Keratinocyte (primary cell): Measurements from ENCODE around the gene UBE2QL1. TPM values are rescaled to one million over a fixed set of nuclear protein-coding genes. Genes with fewer than 3 reads are reported as not detected.

Experiments used
- DNase-seq: peaks from one replicate; pipeline ENCODE4 v3.0.0-alpha.2; 2011; ENCODE audit warnings: low read depth, missing footprints, low spot score
- FAIRE-seq: peaks from 2 replicates; lab custom pipeline; 2011; peaks lifted over from hg19 to GRCh38; lab: Jason Lieb, UNC
- H2AFZ ChIP-seq: 2 replicates; pipeline ENCODE4 v1.6.0; 2012; ENCODE audit warnings: low read length, control low read depth, inconsistent platforms; ENCODE audit not compliant: control insufficient read depth
- H3K27ac ChIP-seq: 2 replicates; pipeline ENCODE4 v1.5.1; 2011; ENCODE audit warnings: low read length; ENCODE audit not compliant: control insufficient read depth, insufficient read depth
- H3K27me3 ChIP-seq: 3 replicates; pipeline ENCODE4 v1.6.0; 2011; ENCODE audit warnings: low read length; ENCODE audit not compliant: control insufficient read depth, insufficient read depth; ENCODE audit errors: extremely low read depth
- H3K36me3 ChIP-seq, 2 experiments: 2 replicates in 1 of 2; 3 replicates in 1 of 2; pipeline ENCODE4 v1.5.1; 2011; ENCODE audit warnings: low read length in 2 of 2, mild to moderate bottlenecking in 1 of 2; ENCODE audit not compliant: control insufficient read depth in 2 of 2, insufficient read depth in 2 of 2; ENCODE audit errors: extremely low read depth in 1 of 2
- H3K4me1 ChIP-seq: 3 replicates; pipeline ENCODE4 v1.5.1; 2011; ENCODE audit warnings: low read length; ENCODE audit not compliant: control insufficient read depth, insufficient read depth; ENCODE audit errors: extremely low read depth
- H3K4me2 ChIP-seq: 3 replicates; pipeline ENCODE4 v1.6.0; 2011; ENCODE audit warnings: low read depth, low read length; ENCODE audit not compliant: control insufficient read depth, insufficient read depth; ENCODE audit errors: extremely low read depth
- H3K4me3 ChIP-seq, 3 experiments: fragments of 200-600 bp in 1 of 3; sonication (generic) in 1 of 3; 2 replicates in 2 of 3; 3 replicates in 1 of 3; pipeline ENCODE4 v1.5.1; 2011 to 2016; ENCODE audit warnings: low read length in 3 of 3, mild to moderate bottlenecking in 3 of 3, control low read depth in 2 of 3, inconsistent platforms in 1 of 3, low read depth in 1 of 3, mixed read lengths in 1 of 3, mixed run types in 1 of 3, moderate library complexity in 1 of 3; ENCODE audit not compliant: control insufficient read depth in 2 of 3, insufficient read depth in 2 of 3; ENCODE audit errors: extremely low read depth in 1 of 3
- H3K79me2 ChIP-seq: 2 replicates; pipeline ENCODE4 v1.6.0; 2012; ENCODE audit warnings: low read length; ENCODE audit not compliant: control insufficient read depth, insufficient read depth
- H3K9ac ChIP-seq: 3 replicates; pipeline ENCODE4 v1.6.0; 2011; ENCODE audit warnings: low read length; ENCODE audit not compliant: control insufficient read depth, insufficient read depth; ENCODE audit errors: extremely low read depth
- H3K9me1 ChIP-seq: 3 replicates; pipeline ENCODE4 v1.6.0; 2011; ENCODE audit warnings: low read length; ENCODE audit not compliant: control insufficient read depth, insufficient read depth; ENCODE audit errors: extremely low read depth
- H3K9me3 ChIP-seq: 2 replicates; pipeline ENCODE4 v1.5.1; 2012; ENCODE audit warnings: low read depth, low read length; ENCODE audit not compliant: control insufficient read depth
- H4K20me1 ChIP-seq: 3 replicates; pipeline ENCODE4 v1.6.0; 2011; ENCODE audit warnings: low read length; ENCODE audit not compliant: control insufficient read depth, insufficient read depth; ENCODE audit errors: extremely low read depth
- CTCF ChIP-seq, 3 experiments: IDR thresholded peaks in 1 of 3; conservative IDR thresholded peaks in 1 of 3; optimal IDR thresholded peaks in 1 of 3; 2 replicates in 2 of 3; 3 replicates in 1 of 3; pipeline versions ENCODE3 to v1.5.1; 2011; ENCODE audit warnings: low read length in 3 of 3, mild to moderate bottlenecking in 3 of 3, moderate library complexity in 2 of 3, control low read depth in 1 of 3, inconsistent platforms in 1 of 3; ENCODE audit not compliant: insufficient read depth in 2 of 3; ENCODE audit errors: extremely low read depth in 1 of 3
- EZH2 ChIP-seq: IDR thresholded peaks from one replicate; pipeline ENCODE4 v1.6.1; 2012; ENCODE audit warnings: inconsistent platforms, mild to moderate bottlenecking, low read length, moderate library complexity
- dilution Hi-C: fragments of 300-500 bp; cut with MboI; formaldehyde crosslinking; loops from one replicate; pipeline ENCODE4 v1.7.0; 2020; ENCODE audit warnings: low sequenced_read_pairs; ENCODE audit not compliant: extremely low pct_ligation_motif_present
- polyA plus RNA-seq, 5 experiments: library from polyadenylated mRNA; depleted of rRNA in 3 of 5; stranded (reverse) in 3 of 5; stranded (forward) in 1 of 5; unstranded in 1 of 5; fragments of >200 nt; gene quantifications; 1 replicate in 1 of 5; 2 replicates in 3 of 5; 3 replicates in 1 of 5; pipeline versions ENCODE4 v1.2.1 to v1.2.3, GENCODE V29; 2011 to 2012; ENCODE audit warnings: missing spikeins in 2 of 5, low read depth in 1 of 5, low replicate concordance in 1 of 5

The UBE2QL1 gene
- polyA plus RNA-seq, 1 donor (not counting 4 experiments of a cell fraction or from before 2014, with no cell fraction given), result not detected

DNA sequence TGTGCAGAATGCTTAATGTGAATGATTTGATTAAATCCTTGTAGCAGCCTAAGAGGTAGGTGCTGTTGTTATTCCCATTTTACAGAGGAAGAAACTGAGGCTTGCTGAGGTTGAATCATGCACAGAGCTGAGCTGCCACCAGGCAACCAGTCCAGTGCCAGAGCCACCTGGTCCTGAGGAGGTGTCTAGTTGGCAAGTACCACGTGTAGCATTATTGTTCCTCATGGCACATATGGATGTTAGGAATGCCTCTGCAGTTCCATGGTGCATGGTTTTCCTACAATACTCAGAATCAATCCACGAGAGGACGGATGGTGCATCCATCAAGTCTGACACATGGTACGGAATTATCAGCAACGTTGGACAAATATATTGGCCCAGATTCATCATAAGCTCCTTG, 8.9 kb downstream of the UBE2QL1 start:
- no peak overlapping the region for H2AFZ ChIP-seq
- peaks cover 10% of the 10 kb centered on the region for H3K27me3 ChIP-seq
- H3K4me3 ChIP-seq, result no peak overlapping the region
- H3K9ac ChIP-seq, result no peak overlapping the region
- H3K4me1 ChIP-seq, result no peaks in the 10 kb centered on the region
- TF ChIP-seq CTCF (optimal IDR thresholded peaks at IDR 0.05 in 1 of 3, IDR thresholded peaks at IDR 0.05 in 1 of 3, conservative IDR thresholded peaks at IDR 0.05 in 1 of 3; ENCODE audit: extremely low read depth in 1 of 3, insufficient read depth in 2 of 3, low read length in 3 of 3), result no peak
- no peak for TF ChIP-seq EZH2
- DNase-seq, result no peak
- no peak for FAIRE-seq
- H3K4me2 ChIP-seq, result no peak overlapping the region
- H3K9me1 ChIP-seq, result no peaks in the 10 kb centered on the region
- dilution Hi-C loops, result no loop called here
- H3K9me3 ChIP-seq, result no peaks in the 10 kb centered on the region
- H4K20me1 ChIP-seq, result no peaks in the 10 kb centered on the region
- H3K36me3 ChIP-seq, result no peaks in the 10 kb centered on the region
- H3K79me2 ChIP-seq, result no peaks in the 10 kb centered on the region
- H3K27ac ChIP-seq, result no peak overlapping the region

GRCh38 chr5:6458833-6459232, 10.2 kb downstream of the UBE2QL1 start:
- no peaks in the 10 kb centered on the region for H3K4me1 ChIP-seq
- DNase-seq (no peak), FAIRE-seq (no peak)
- no peak overlapping the region for H3K4me3 ChIP-seq
- no peaks in the 10 kb centered on the region for H3K9me3 ChIP-seq
- H3K27ac ChIP-seq, result no peak overlapping the region
- no peaks in the 10 kb centered on the region for H3K79me2 ChIP-seq
- H3K27me3 ChIP-seq, result peaks cover 4% of the 10 kb centered on the region
- H3K36me3 ChIP-seq, result no peaks in the 10 kb centered on the region
- H2AFZ ChIP-seq, result no peak overlapping the region
- dilution Hi-C loops, result no loop called here
- TF ChIP-seq EZH2 (no peak), CTCF (optimal IDR thresholded peaks at IDR 0.05 in 1 of 3, IDR thresholded peaks at IDR 0.05 in 1 of 3, conservative IDR thresholded peaks at IDR 0.05 in 1 of 3; ENCODE audit: extremely low read depth in 1 of 3, insufficient read depth in 2 of 3, low read length in 3 of 3) (no peak)
- no peaks in the 10 kb centered on the region for H3K9me1 ChIP-seq
- no peak overlapping the region for H3K4me2 ChIP-seq
- H4K20me1 ChIP-seq, result no peaks in the 10 kb centered on the region
- H3K9ac ChIP-seq, result no peak overlapping the region
